GM12891 (cell line): ENCODE measurements around the gene RAP1GAP.

Experiments
- PAX5 ChIP-seq: IDR thresholded peaks from 2 replicates; pipeline ENCODE4 v1.6.1; 2011; ENCODE audit warnings: low read length, moderate library complexity, mild to moderate bottlenecking; ENCODE audit not compliant: insufficient read depth, severe bottlenecking
- SPI1 ChIP-seq: IDR thresholded peaks from 2 replicates; pipeline ENCODE4 v1.6.1; 2011; ENCODE audit warnings: low read depth, low read length, control low read depth
- TAF1 ChIP-seq: IDR thresholded peaks from 2 replicates; pipeline ENCODE4 v1.6.1; 2011; ENCODE audit warnings: low read depth, low read length, control low read depth

DNA sequence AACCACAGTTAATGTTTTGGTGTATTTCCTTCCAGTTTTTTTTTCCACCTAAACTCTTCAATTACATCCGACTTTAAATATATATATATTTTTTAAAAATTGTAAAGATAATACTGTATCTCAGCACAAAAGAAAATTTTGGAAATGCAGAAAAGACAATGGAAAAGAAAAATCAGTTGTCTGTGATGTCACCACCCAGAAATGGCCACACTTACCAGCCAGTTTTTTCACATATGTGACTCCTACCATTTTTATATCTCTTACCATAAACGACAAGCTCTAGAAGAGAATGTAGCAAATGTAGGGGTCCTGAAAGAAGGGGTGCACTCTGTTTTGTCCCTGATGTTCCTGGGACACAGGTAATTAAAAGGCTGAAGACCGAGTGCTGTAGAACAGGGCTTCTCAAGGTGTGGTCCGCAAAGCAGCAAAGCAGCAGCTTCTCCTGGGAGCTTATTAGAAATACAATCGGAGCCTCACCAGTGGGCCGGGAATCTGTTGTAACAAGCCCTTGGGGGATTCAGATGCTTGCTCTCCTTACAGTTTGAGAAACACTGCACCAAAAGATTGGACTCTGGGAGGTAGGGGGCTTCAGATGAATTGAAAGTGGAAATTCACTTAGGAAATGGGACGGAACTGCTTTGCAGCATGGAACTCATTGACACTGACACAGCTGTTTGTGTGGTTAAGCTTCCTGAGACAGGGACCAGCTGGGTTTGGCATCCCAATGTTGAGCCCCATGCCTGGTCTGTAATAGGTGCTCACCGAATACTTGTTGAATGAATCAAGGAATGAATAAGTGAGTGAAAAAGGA, 115.8 kb downstream of the RAP1GAP start:
- TF ChIP-seq TAF1 (no peak), SPI1 (no peak), PAX5 (no peak)
